Skeletal muscle satellite cell (primary cell): ENCODE measurements around the gene ARL6IP4. TPM values are rescaled to one million over a fixed set of nuclear protein-coding genes. Genes with fewer than 3 reads are reported as not detected.
"Not testable (repeated sequence)": the region's sequence is repeated elsewhere in the genome, so short reads cannot be mapped to it uniquely, and the experiment has no call there.

Experiments
- H3K27me3 ChIP-seq: 2 replicates; pipeline ENCODE4 v1.7.0; 2013; ENCODE audit warnings: low read length; ENCODE audit not compliant: control insufficient read depth, insufficient read depth
- H3K36me3 ChIP-seq: 2 replicates; pipeline ENCODE4 v1.7.0; 2013; ENCODE audit warnings: mild to moderate bottlenecking, control low read depth, low read length; ENCODE audit not compliant: insufficient read depth
- H3K4me1 ChIP-seq: 2 replicates; pipeline ENCODE4 v1.7.0; 2013; ENCODE audit warnings: low read length; ENCODE audit not compliant: control insufficient read depth, insufficient read depth
- H3K4me2 ChIP-seq: 2 replicates; pipeline ENCODE4 v1.7.0; 2013; ENCODE audit warnings: mild to moderate bottlenecking, low read length
- H3K4me3 ChIP-seq: 2 replicates; pipeline ENCODE4 v1.7.0; 2013; ENCODE audit warnings: low read length
- H3K9ac ChIP-seq: 2 replicates; pipeline ENCODE4 v1.7.0; 2013; ENCODE audit warnings: mild to moderate bottlenecking, low read depth, low read length, moderate library complexity
- H3K9me3 ChIP-seq: replicated peaks from 2 replicates; pipeline ENCODE4 v1.7.0; 2013; ENCODE audit warnings: mild to moderate bottlenecking, control low read depth, low read length
- total RNA-seq: library from RNA; depleted of rRNA; stranded (reverse); fragments of >200 nt; gene quantifications from 2 replicates; pipeline ENCODE4 v1.2.3, GENCODE V29; 2012; rRNA removed

The ARL6IP4 gene
- 139 and 158 TPM in 2 replicates for total RNA-seq

DNA sequence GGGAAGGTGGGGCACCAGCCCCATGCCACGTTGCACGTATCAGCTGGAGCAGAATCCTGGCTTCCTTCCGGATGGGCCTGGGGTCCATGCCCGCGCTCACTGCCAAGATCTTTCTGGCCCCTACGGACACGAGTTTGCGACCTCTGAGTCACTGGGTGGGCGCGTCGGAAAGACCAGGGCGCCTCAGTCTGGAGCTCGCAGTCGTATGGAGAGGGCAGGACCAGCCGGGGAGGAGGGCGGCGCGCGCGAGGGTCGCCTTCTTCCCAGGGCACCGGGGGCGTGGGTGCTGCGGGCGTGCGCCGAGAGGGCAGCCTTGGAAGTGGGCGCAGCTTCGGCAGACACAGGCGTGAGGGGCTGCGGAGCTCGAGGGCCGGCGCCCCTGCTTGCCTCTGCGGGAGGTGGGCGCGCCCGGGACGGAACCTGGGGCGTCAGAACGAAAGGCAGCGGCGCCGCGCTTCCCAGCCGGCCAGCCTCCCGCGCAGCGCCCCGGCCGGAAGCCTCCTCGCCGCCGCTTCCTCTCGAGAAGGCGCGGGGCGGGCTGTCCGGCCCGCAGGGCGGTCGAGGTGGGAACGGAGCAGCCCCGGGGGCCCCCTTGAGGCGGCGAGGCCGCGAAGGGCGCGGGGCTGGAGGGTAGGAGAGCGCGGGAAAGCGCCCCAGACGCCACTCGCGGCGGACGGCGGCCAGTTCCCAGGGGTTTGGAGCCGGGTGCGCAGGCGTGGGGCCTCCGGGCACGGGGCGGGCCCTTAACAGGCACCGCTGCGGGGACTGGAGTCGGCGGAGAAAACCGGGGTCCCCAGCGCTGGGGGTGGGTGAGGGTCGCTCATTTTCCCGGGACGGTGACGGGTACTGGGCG lies at the start of gene ARL6IP4:
Gene ARL6IP4, plus strand, starts transcription at position 499 of the 853 bp plus-strand sequence. CDS start 459 bp downstream, outside the sequence.
- H3K4me2 ChIP-seq: peak within 1 kb of the TSS; percentile 98
- no peaks in the 10 kb centered on the region for H3K9me3 ChIP-seq
- peak within 1 kb of the TSS; percentile 97 for H3K4me3 ChIP-seq
- H3K27me3 ChIP-seq: no peaks in the 10 kb centered on the region
- H3K36me3 ChIP-seq: peaks cover 26% of the 10 kb centered on the region
- peak within 1 kb of the TSS; percentile 95 for H3K9ac ChIP-seq
- H3K4me1 ChIP-seq: peaks cover 59% of the 10 kb centered on the region

DNA sequence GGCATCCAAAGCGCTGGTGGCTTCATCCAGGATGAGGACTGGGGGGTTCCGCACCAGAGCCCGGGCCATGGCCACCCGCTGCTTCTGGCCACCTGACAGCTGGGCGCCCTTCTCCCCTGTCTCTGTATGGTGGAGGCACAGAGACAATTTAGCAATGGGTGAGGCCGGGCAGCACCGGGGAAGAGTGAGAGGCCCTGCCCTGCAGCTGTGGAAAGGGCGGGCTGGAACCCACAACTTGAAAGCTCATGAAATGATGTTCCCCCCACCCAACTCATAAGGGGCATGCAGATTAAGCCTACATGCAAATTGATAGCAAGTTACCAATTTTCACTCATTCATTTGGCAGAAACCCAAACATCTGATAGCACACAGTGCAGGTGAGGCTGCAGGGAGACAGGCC lies 48.3 kb upstream of the ARL6IP4 start:
- H3K4me1 ChIP-seq: no peaks in the 10 kb centered on the region
- H3K4me2 ChIP-seq: no peak overlapping the region
- peaks cover 2% of the 10 kb centered on the region for H3K27me3 ChIP-seq
- no peak overlapping the region for H3K4me3 ChIP-seq
- no peaks in the 10 kb centered on the region for H3K36me3 ChIP-seq
- H3K9me3 ChIP-seq: no peaks in the 10 kb centered on the region
- no peak overlapping the region for H3K9ac ChIP-seq

DNA sequence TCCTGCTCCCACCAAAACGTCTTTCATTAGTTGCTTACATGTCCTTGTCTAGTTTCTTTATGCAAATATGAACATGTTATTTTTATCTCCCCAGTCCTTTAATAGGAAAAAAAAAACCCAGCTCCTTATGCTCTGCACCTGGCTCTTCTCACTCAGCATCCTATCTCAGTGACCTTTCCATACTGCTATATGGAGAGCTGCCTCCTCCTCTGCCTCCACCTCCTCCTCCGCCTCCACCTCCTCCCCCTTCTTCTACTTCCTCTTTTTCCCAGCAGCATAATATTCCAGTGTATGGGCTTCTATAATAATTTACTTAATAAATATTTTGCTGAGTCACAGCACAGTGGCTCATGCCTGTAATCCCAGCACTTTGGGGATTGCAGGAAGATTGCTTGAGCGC lies 45.8 kb upstream of the ARL6IP4 start:
- Histone ChIP-seq H3K4me3 (no peak overlapping the region), H3K4me1 (no peaks in the 10 kb centered on the region), H3K4me2 (no peak overlapping the region), H3K9me3 (no peaks in the 10 kb centered on the region), H3K27me3 (peaks cover 2% of the 10 kb centered on the region), H3K36me3 (no peaks in the 10 kb centered on the region), H3K9ac (no peak overlapping the region)

DNA sequence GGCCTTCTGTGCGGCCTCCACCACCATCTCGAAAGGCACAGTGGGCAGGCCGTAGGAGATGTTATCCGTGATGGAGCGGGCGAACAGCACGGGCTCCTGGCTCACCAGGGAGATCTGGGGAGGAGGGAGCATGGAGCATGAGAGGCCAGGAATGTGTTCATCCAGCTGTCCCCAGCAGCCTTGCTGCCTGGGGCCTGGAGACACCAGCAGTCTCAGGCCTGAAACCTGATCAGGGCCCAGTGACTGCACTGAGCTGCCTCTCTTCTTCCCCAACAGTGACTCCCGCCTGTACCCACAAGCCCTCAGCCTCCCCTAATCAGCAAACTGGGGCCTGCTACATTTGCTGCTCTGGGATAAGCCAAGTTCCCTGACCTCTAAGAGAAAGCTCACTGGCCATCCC lies 45.2 kb upstream of the ARL6IP4 start:
- no peaks in the 10 kb centered on the region for H3K27me3 ChIP-seq
- no peaks in the 10 kb centered on the region for H3K36me3 ChIP-seq

DNA sequence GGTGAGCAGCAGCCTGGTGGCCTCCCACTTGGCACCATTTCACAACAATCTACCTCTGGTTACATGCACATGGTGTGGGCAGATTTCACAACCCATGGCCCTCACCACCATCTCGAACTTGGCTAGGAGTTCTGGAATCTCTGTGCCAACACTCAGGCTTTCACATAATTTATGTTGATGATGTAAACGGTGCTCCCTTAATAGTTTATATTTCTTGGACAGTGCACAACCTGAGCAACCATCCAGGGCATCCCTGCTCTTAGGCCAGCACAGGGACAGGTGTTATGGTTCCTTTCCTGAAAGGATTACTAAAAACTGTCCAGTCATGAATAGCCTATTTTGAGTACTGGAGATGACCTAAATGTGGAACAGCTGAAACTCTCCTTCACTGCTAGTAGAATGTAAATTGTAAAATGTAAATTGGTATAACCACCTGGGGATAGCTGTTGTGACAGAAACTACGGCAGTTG lies 42.8 kb upstream of the ARL6IP4 start:
- no peaks in the 10 kb centered on the region for H3K9me3 ChIP-seq
- no peaks in the 10 kb centered on the region for H3K27me3 ChIP-seq
- no peak overlapping the region for H3K4me3 ChIP-seq
- H3K9ac ChIP-seq: no peak overlapping the region
- H3K4me1 ChIP-seq: peaks cover 17% of the 10 kb centered on the region
- no peak overlapping the region for H3K4me2 ChIP-seq
- no peaks in the 10 kb centered on the region for H3K36me3 ChIP-seq

More for the DNA sequence above, 45.2 kb upstream of the ARL6IP4 start:
- Histone ChIP-seq H3K9me3 (no peaks in the 10 kb centered on the region), H3K9ac (no peak overlapping the region), H3K4me3 (no peak overlapping the region), H3K4me1 (no peaks in the 10 kb centered on the region), H3K4me2 (no peak overlapping the region)

DNA sequence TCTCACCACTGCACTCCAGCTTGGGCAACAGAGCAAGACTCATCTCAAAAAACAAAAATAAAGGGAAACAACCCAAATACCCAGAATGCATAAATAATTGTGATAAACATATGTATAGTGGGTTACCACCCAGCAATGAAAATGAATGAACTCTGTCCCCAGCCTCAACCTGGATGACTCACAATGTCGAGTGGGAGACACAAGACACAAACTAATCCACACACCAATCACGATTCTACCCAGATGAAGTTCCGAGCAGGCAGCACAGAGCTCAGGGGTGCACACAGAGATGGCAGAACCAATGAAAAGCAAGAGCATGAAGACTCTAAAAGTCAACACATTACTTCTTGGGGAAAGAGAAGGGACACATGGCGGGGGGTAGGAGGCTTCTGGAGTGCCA lies 41.4 kb upstream of the ARL6IP4 start:
- Histone ChIP-seq H3K36me3 (no peaks in the 10 kb centered on the region), H3K4me2 (no peak overlapping the region), H3K4me3 (no peak overlapping the region), H3K27me3 (no peaks in the 10 kb centered on the region), H3K4me1 (peaks cover 29% of the 10 kb centered on the region), H3K9me3 (no peaks in the 10 kb centered on the region), H3K9ac (no peak overlapping the region)

DNA sequence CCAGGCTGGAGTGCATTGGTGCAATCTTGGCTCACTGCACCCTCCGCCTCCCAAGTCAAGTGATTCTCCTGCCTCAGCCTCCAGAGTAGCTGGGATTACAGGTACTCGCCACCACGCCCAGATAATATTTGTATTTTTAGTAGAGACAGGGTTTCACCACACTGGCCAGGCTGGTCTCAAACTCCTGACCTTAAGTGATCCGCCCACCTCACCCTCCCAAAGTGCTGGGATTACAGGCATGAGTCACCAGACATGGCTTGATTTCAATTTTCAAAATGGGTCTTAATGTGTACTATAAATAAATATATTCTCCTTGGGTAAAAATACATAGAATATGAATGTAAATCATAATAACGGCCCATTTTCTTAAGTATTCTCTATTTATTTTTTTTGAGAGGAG lies 39.1 kb upstream of the ARL6IP4 start:
- peaks cover 48% of the 10 kb centered on the region for H3K4me1 ChIP-seq
- H3K4me2 ChIP-seq, H3K4me3 ChIP-seq, H3K9ac ChIP-seq, H3K36me3 ChIP-seq, H3K9me3 ChIP-seq, H3K27me3 ChIP-seq: not testable (repeated sequence)

DNA sequence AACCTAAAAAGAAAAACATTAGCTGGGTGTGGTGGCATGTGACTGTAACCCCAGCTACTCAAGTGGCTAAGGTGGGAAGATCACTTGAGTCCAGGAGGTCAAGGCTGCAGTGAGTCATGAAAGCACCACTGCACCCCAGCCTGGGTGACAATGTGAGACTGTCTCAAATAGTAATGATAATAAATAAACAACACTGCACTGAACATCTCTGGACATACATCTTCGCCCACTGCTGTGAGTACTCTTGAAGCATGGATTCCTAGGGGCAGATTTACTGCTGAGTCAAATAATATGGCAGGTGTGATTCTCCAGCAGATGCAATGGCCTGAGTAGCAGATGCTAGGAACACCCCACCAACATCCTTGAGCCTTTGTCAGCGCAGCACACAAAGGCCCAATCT lies 37.8 kb upstream of the ARL6IP4 start:
- H3K36me3 ChIP-seq: no peaks in the 10 kb centered on the region
- H3K4me2 ChIP-seq: no peak overlapping the region
- no peaks in the 10 kb centered on the region for H3K27me3 ChIP-seq
- peaks cover 60% of the 10 kb centered on the region for H3K4me1 ChIP-seq
- no peak overlapping the region for H3K9ac ChIP-seq
- no peak overlapping the region for H3K4me3 ChIP-seq
- no peaks in the 10 kb centered on the region for H3K9me3 ChIP-seq

DNA sequence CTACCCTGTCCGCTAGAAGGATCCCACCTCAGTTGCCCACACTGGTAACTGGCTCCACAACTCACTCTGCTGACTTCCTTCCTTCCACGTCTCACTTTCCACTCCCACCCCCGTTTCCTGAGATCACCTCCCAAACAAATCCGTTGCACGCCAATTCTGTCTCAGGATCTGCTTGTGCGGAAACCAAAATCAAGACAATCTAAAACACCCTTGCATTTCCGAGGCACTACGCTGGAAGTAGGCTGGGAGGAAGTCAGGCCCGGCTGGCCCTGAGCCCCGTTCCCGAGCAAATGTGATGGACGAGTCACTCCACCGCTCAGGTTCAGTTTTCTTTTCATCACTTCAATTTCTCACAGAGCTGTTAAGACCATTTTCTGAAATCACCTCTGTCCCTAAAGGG lies 37.3 kb upstream of the ARL6IP4 start:
- Histone ChIP-seq H3K9ac (no peak overlapping the region), H3K4me1 (peaks cover 62% of the 10 kb centered on the region), H3K36me3 (no peaks in the 10 kb centered on the region), H3K9me3 (no peaks in the 10 kb centered on the region), H3K27me3 (no peaks in the 10 kb centered on the region), H3K4me3 (no peak overlapping the region), H3K4me2 (peak overlapping the region; percentile 19)

DNA sequence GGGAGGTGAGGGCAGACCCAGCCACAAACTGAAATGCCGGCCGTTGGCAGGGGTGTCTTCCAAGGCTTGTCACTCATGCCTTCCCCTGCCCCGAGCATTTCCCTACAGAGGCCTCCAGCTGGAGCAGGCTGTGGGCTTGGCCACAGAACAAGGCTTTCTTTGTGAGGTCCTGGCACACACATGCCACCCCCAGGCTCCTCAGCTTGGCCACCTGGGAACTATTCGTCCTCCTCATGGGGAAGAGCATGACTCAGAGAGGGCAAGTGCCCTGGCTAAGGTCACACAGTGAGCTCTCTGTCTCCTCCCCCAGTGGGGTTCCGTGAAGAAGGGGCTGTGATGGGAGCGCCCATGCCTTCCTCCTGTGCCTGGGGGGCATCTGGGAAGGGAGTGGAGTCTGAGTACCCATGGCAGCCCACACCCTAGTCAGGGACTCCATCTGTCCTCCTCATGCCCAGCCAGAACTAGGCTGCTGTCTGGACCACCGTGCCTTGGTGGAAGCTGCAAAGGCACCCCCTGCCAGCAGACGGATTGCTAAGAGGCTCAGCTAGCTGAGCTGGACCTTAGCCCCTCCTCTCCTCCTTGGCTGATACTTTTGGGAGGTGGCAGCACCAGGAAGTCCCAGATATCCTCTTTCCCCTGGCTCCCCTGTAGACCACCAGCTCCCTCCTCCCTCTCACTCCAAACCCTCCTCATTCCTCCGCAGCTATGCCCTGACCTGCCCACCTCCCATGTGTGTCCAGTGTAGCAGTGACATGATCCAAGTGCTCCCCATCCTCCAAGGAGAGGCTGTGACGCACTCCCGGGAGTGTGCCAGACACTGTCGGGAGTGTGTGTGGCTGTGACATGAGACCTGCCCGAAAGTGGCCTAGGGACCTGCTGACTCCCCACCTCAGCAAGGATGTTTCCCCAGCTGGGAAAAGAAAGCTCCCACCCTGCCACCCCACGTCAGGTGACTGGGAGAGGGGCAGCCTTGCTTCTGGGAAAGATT lies 35.6 kb upstream of the ARL6IP4 start:
- no peaks in the 10 kb centered on the region for H3K36me3 ChIP-seq
- H3K9ac ChIP-seq: no peak overlapping the region
- H3K4me2 ChIP-seq: peak overlapping the region; percentile 44
- H3K4me3 ChIP-seq: no peak overlapping the region
- no peaks in the 10 kb centered on the region for H3K9me3 ChIP-seq
- H3K27me3 ChIP-seq: no peaks in the 10 kb centered on the region
- peaks cover 62% of the 10 kb centered on the region for H3K4me1 ChIP-seq

DNA sequence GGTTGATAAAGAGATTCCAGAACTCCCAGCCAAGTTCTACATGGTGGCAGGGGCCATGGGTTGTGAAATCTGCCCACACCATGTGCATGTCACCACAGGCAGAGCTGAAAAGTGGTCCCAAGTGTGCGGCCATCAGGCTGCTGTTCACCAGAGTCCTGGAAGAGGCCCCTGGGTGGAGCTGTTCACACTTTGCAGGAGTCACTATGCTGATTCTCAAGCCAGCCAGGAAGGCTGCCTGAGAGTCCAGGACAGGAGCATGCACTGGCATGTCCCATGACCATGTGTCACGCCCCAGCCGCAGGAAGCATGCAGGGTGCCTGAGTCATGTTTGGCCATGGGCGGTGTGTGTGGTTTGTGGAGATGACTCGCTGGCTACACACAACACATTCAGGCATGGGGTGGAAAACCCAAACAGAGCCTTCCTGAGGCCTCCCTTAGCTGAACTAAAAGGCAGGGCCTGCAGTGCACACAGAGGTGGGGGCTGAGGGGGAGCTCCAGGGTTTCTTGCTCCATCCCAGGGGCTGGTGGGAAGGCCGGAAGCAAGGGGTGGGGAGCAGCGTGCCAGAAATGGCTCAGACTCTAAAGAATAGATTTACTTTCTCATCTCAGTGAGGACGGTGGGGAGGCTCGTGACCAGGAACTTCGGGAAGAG lies 33.7 kb upstream of the ARL6IP4 start:
- no peaks in the 10 kb centered on the region for H3K9me3 ChIP-seq
- peaks cover 63% of the 10 kb centered on the region for H3K4me1 ChIP-seq
- H3K4me3 ChIP-seq: no peak overlapping the region
- H3K9ac ChIP-seq: peak overlapping the region; percentile 52
- H3K27me3 ChIP-seq: no peaks in the 10 kb centered on the region
- H3K36me3 ChIP-seq: no peaks in the 10 kb centered on the region
- peak overlapping the region; percentile 50 for H3K4me2 ChIP-seq
